RWPE1 (cell line): ENCODE results near the gene POLD2.

ENCODE experiments used
- CTCF ChIA-PET: fragments of 350-600 bp; sonication (Branson Sonifier 250); formaldehyde crosslinking; extraction: SDS; loops from one replicate; lab custom pipeline; 2021; lab: Yijun Ruan, JAX
- POLR2A ChIA-PET: fragments of 400-600 bp; formaldehyde crosslinking; extraction: SDS; loops from one replicate; lab custom pipeline; 2020; ENCODE audit warnings: antibody characterized with exemption; ENCODE audit not compliant: low non-redundant PET; lab: Yijun Ruan, JAX
- DNase-seq: peaks from one replicate; pipeline ENCODE4 v3.0.0; 2012; ENCODE audit warnings: low spot score
- H3K27ac ChIP-seq: fragments of 450-650 bp; 2 replicates; pipeline ENCODE4 v1.5.1; 2017
- TF ChIP-seq, protein P1 (sequence below): fragments of 450-650 bp; conservative IDR thresholded peaks from 2 replicates; pipeline ENCODE4 v1.5.1; 2017; ENCODE audit warnings: low read depth, mild to moderate bottlenecking

Gene POLD2

GRCh38 chr7:44067064-44067951 lies 56.0 kb downstream of the POLD2 start:
- DNase-seq: no peak
- CTCF ChIA-PET: no interaction called here
- no peak overlapping the region for H3K27ac ChIP-seq
- TF ChIP-seq, protein P1, sequence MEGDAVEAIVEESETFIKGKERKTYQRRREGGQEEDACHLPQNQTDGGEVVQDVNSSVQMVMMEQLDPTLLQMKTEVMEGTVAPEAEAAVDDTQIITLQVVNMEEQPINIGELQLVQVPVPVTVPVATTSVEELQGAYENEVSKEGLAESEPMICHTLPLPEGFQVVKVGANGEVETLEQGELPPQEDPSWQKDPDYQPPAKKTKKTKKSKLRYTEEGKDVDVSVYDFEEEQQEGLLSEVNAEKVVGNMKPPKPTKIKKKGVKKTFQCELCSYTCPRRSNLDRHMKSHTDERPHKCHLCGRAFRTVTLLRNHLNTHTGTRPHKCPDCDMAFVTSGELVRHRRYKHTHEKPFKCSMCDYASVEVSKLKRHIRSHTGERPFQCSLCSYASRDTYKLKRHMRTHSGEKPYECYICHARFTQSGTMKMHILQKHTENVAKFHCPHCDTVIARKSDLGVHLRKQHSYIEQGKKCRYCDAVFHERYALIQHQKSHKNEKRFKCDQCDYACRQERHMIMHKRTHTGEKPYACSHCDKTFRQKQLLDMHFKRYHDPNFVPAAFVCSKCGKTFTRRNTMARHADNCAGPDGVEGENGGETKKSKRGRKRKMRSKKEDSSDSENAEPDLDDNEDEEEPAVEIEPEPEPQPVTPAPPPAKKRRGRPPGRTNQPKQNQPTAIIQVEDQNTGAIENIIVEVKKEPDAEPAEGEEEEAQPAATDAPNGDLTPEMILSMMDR: no peak
- POLR2A ChIA-PET: no interaction called here

GRCh38 chr7:44066494-44067063 lies 56.8 kb downstream of the POLD2 start:
- POLR2A ChIA-PET: interaction anchor here (1.0 kb wide), 1 partner anchor 15 kb away, joined by 12 read pairs; no protein-coding TSS in a partner anchor
- CTCF ChIA-PET: no interaction called here
- H3K27ac ChIP-seq: no peak overlapping the region
- TF ChIP-seq, protein P1: no peak
- DNase-seq: no peak

DNA sequence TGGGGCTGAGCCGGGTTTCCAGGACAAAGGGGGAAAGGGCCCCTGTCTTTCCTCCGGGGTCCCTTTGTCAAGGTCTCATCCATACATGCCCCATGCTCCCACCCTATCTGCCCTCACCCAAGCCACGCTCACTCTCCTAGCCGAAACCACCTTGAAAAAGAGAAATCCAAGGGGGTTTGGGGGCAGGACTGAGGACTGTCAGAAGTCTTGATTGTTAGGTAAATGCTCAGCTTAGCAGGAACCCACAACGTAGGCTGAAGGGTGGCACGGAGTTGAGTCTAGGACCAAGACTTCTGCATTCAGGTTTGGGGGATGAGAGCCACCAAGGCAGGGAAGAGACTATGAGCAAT lies 57.3 kb downstream of the POLD2 start:
- CTCF ChIA-PET: no interaction called here
- DNase-seq: no peak
- POLR2A ChIA-PET: interaction anchor here (1.0 kb wide), 1 partner anchor 15 kb away, joined by 12 read pairs; no protein-coding TSS in a partner anchor
- H3K27ac ChIP-seq: no peak overlapping the region
- TF ChIP-seq, protein P1: no peak

GRCh38 chr7:44065431-44066110 lies 57.8 kb downstream of the POLD2 start, which contains the start of gene PGAM2:
Gene PGAM2, minus strand, starts transcription at chr7:44065567. Its CDS starts 38 bp downstream, at chr7:44065529.
- ChIA-PET CTCF (interaction anchor here (0.8 kb wide), 1 partner anchor 131 kb away, joined by 3 read pairs; no protein-coding TSS in a partner anchor), POLR2A (interaction anchor here (1.0 kb wide), 1 partner anchor 16 kb away, joined by 12 read pairs; no protein-coding TSS in a partner anchor)
- TF ChIP-seq, protein P1: no peak
- no peak for DNase-seq
- peak within 1 kb of the TSS; percentile 49 for H3K27ac ChIP-seq

DNA sequence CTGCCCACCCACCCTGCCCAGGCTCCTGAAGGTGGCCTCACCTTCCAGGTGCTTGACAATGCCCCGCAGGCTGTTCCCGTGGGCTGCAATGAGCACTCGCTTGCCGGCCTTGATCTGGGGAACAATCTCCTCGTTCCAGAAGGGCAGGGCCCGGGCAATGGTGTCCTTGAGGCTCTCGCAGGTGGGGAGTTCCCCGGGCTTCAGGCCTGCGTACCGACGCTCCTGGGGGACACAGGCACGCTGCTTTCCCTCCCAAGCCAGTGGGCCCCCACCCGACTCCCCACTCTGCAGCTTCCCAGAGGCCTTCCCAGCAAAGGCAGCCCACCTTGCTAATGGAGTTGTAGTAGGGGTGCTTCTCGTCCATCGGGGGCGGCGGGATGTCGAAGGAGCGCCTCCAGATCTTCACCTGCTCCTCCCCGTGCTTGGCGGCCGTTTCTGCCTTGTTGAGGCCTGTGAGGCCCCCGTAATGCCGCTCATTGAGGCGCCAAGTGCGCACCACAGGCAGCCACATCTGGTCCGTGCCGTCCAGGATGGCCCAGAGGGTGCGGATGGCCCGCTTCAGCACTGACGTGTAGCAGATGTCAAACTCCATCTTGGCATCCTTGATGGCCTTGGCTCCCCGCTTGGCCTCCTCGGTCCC lies 58.4 kb downstream of the POLD2 start:
- H3K27ac ChIP-seq: peak overlapping the region; percentile 49
- DNase-seq: no peak
- ChIA-PET POLR2A (no interaction called here), CTCF (interaction anchor here (0.8 kb wide), 1 partner anchor 132 kb away, joined by 3 read pairs; no protein-coding TSS in a partner anchor)
- TF ChIP-seq, protein P1: no peak
